K562 (cell line): ENCODE results near the gene FDX2. TPM values are rescaled to one million over a fixed set of nuclear protein-coding genes. Genes with fewer than 3 reads are reported as not detected.
A peak's percentile ranks its signal among the peaks of the same experiment; 100 is the strongest.

Source experiments
- C11orf30 ChIP-seq: fragments of 450-650 bp; IDR thresholded peaks from 2 replicates; pipeline ENCODE4 v1.6.1; 2016; ENCODE audit warnings: low read depth, mild to moderate bottlenecking
- CEBPG ChIP-seq, 3 experiments: fragments of 200-800 bp in 1 of 3; sonication (Bioruptor generic) in 1 of 3; sonication (generic) in 1 of 3; formaldehyde crosslinking in 1 of 3; IDR thresholded peaks in 2 of 3; conservative IDR thresholded peaks in 1 of 3; 2 replicates each; pipeline versions ENCODE4 v1.6.1 to v1.8.0; 2016 to 2022; ENCODE audit warnings: missing compliant biosample characterization in 2 of 3, missing genetic modification characterization in 2 of 3, mild to moderate bottlenecking in 1 of 3, missing genetic modification reagents in 1 of 3
- ETV6 ChIP-seq, 3 experiments: fragments of 150-350 bp in 1 of 3; sonication (generic) in 1 of 3; formaldehyde crosslinking in 1 of 3; IDR thresholded peaks; 2 replicates each; pipeline versions ENCODE4 v1.6.1 to v1.8.0; 2014 to 2022; ENCODE audit warnings: borderline replicate concordance in 2 of 3, low read depth in 2 of 3, antibody characterized with exemption in 1 of 3, low read length in 1 of 3, mild to moderate bottlenecking in 1 of 3, missing genetic modification reagents in 1 of 3
- FOXP1 ChIP-seq: sonication (generic); formaldehyde crosslinking; IDR thresholded peaks from 2 replicates; pipeline ENCODE4 v1.8.0; 2022; ENCODE audit warnings: mild to moderate bottlenecking, missing genetic modification reagents
- KDM5B ChIP-seq: fragments of 200-600 bp; sonication (generic); IDR thresholded peaks from 2 replicates; pipeline ENCODE4 v1.6.1; 2012; ENCODE audit warnings: low read depth, mild to moderate bottlenecking, moderate library complexity, low read length, control low read depth, inconsistent platforms; ENCODE audit not compliant: insufficient replicate concordance
- LARP7 ChIP-seq: fragments of 450-650 bp; IDR thresholded peaks from 2 replicates; pipeline ENCODE4 v1.6.1; 2016
- MIER1 ChIP-seq: fragments of 450-650 bp; IDR thresholded peaks from 2 replicates; pipeline ENCODE4 v1.6.1; 2016; ENCODE audit warnings: antibody characterized with exemption, mild to moderate bottlenecking, low read depth
- MYBL2 ChIP-seq, 2 experiments: fragments of 450-650 bp in 1 of 2; sonication (generic) in 1 of 2; formaldehyde crosslinking in 1 of 2; IDR thresholded peaks; 2 replicates each; pipeline versions ENCODE4 v1.6.1 to v1.8.1; 2017 to 2022; ENCODE audit warnings: borderline replicate concordance in 1 of 2, inconsistent platforms in 1 of 2, low read depth in 1 of 2, mild to moderate bottlenecking in 1 of 2, missing genetic modification reagents in 1 of 2, moderate library complexity in 1 of 2
- NRF1 ChIP-seq, 2 experiments: fragments of 450-650 bp; IDR thresholded peaks in 1 of 2; conservative IDR thresholded peaks in 1 of 2; 2 replicates each; pipeline ENCODE4 v1.6.1; 2014; ENCODE audit warnings: mild to moderate bottlenecking in 2 of 2
- NUFIP1 ChIP-seq: fragments of 450-650 bp; IDR thresholded peaks from 2 replicates; pipeline ENCODE4 v1.6.1; 2018; ENCODE audit not compliant: partially characterized antibody
- RAD51 ChIP-seq: fragments of 450-650 bp; IDR thresholded peaks from 2 replicates; pipeline ENCODE4 v1.7.1; 2016; ENCODE audit warnings: low read depth, mild to moderate bottlenecking, borderline replicate concordance
- RFX1 ChIP-seq: fragments of 450-650 bp; IDR thresholded peaks from 2 replicates; pipeline ENCODE4 v1.6.1; 2016; ENCODE audit warnings: mild to moderate bottlenecking, moderate library complexity
- SMARCE1 ChIP-seq: fragments of 450-650 bp; IDR thresholded peaks from 2 replicates; pipeline ENCODE4 v1.7.1; 2016; ENCODE audit warnings: mild to moderate bottlenecking
- STAT5A ChIP-seq: IDR thresholded peaks from 2 replicates; pipeline ENCODE4 v1.6.1; 2012; ENCODE audit warnings: low read length, inconsistent platforms, borderline replicate concordance
- TAF9B ChIP-seq: fragments of 450-650 bp; IDR thresholded peaks from 2 replicates; pipeline ENCODE4 v1.6.1; 2018; ENCODE audit warnings: mild to moderate bottlenecking; ENCODE audit not compliant: partially characterized antibody
- TBP ChIP-seq: optimal IDR thresholded peaks from 2 replicates; pipeline ENCODE3; 2011; ENCODE audit warnings: low read depth, low read length, improper control_type of control experiment
- TEAD2 ChIP-seq: fragments of 450-650 bp; IDR thresholded peaks from 2 replicates; pipeline ENCODE4 v1.6.1; 2016; ENCODE audit warnings: missing genetic modification characterization, control low read depth, missing compliant biosample characterization
- U2AF1 ChIP-seq: fragments of 200-400 bp; formaldehyde crosslinking; optimal IDR thresholded peaks from 2 replicates; pipeline ENCODE3; 2017; ENCODE audit warnings: mild to moderate bottlenecking, low read depth, low read length, moderate library complexity
- ZFX ChIP-seq: sonication (generic); formaldehyde crosslinking; IDR thresholded peaks from 2 replicates; pipeline ENCODE4 v1.8.0; 2022; ENCODE audit warnings: mild to moderate bottlenecking, missing genetic modification reagents, moderate library complexity
- ZNF324 ChIP-seq: fragments of 250-450 bp; sonication (Bioruptor Pico); IDR thresholded peaks from 2 replicates; pipeline ENCODE4 v1.4.0; 2020; ENCODE audit warnings: mild to moderate bottlenecking
- polyA plus RNA-seq, 8 experiments: library from polyadenylated mRNA; depleted of rRNA in 4 of 8; stranded (reverse) in 5 of 8; unstranded in 3 of 8; fragments of >200 nt; fragmentation: Nextera tagmentation in 2 of 8; fragmentation: Illumina TruSeq in 1 of 8; extraction: Ambion mirVana in 2 of 8; extraction: Trizol in 1 of 8; gene quantifications; 2 replicates each; pipeline versions ENCODE4 v1.2.1 to v1.2.3, GENCODE V29; 2011 to 2014; ENCODE audit warnings: inconsistent platforms in 1 of 8, missing spikeins in 1 of 8
- total RNA-seq, 7 experiments: library from RNA; depleted of rRNA in 6 of 7; stranded (reverse); fragments of >200 nt in 6 of 7; fragmentation: Illumina TruSeq in 2 of 7; extraction: Trizol in 2 of 7; gene quantifications; 2 replicates each; pipeline versions ENCODE4 v1.2.1 to v1.2.3, GENCODE V29; 2011 to 2021; ENCODE audit warnings: low replicate concordance in 1 of 7
- TF ChIP-seq, protein P1 (sequence below): sonication (generic); formaldehyde crosslinking; IDR thresholded peaks from 2 replicates; pipeline ENCODE4 v1.8.1; 2023; ENCODE audit warnings: mild to moderate bottlenecking, missing genetic modification reagents
- TF ChIP-seq, protein P2 (sequence below): fragments of 250-450 bp; sonication (Bioruptor Pico); IDR thresholded peaks from 2 replicates; pipeline ENCODE4 v1.8.0; 2021; ENCODE audit warnings: mild to moderate bottlenecking, moderate library complexity
- TF ChIP-seq, protein P3 (sequence below): fragments of 450-650 bp; formaldehyde crosslinking; IDR thresholded peaks from 2 replicates; pipeline ENCODE4 v1.4.0; 2022; ENCODE audit warnings: mild to moderate bottlenecking, moderate library complexity

Gene FDX2
- total and polyA plus RNA-seq, 9 of the 15 experiments (the other 6 are each of a cell fraction or from before 2014, with no cell fraction given): 2.5 to 49.8 (median 29.7) TPM

DNA sequence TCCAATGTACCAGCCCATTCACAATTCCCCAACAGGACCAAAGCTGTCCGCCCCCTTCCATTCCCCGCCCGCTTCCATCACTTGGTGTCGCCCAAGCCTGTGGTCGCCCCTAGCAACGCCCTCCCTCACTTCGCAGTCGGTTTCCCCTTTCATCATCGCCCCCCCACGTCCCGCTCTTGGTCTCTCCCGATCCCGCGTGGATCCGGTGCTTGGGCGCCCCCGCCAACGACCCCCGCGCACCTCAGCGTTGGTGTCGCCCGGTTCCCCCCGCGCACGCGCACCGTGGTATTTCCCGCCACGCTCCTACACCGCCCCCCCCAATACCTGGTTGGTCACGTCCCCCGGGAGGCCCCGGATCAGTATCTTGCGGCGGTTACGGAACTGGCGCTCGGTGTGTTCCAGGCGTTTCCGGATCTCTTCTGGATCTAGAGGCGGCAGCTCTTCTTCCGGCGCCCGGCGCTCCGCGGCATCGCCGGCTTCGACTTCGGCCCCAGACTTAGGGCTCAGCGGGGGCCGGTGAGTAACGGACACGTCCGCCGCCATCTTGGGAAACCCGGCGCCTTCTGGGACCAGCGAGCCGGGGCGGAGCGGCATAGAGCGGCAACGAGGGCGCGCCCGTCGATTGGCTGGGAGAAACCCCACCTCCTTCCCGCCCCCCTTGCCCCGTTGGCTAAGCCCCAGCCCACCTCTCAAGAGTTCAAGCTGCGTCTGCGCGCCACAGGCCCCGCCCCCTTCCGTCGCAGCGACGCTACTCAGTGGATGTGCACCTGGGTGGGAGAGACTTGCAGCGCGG, 17.3 kb upstream of the FDX2 start, which contains the start of gene RAVER1 (continued):
- TF ChIP-seq MIER1 (peak; percentile 61; the same call in 1 of the 2 replicates), U2AF1 (no peak), NRF1 (conservative IDR thresholded peaks at IDR 0.05 in 1 of 2, IDR thresholded peaks at IDR 0.05 in 1 of 2) (peak; percentile 93 to 94), TBP (peak; percentile 94), STAT5A (no peak), FOXP1 (CRISPR knock-in tag) (peak; percentile 52; the same call in 1 of the 2 replicates), RFX1 (peak; percentile 95), C11orf30 (peak; percentile 93), MYBL2 (IDR thresholded peaks at IDR 0.05; ENCODE audit: low read depth) (no peak), MYBL2 (CRISPR knock-in tag; IDR thresholded peaks at IDR 0.05; ENCODE audit: borderline replicate concordance) (no peak), CEBPG (CRISPR knock-in tag; IDR thresholded peaks at IDR 0.05) (no peak; the same call in 1 of the 2 replicates), CEBPG (tag; conservative IDR thresholded peaks at IDR 0.05 in 1 of 2, IDR thresholded peaks at IDR 0.05 in 1 of 2) (no peak), ZFX (CRISPR knock-in tag) (peak; percentile 84), LARP7 (0 out of 2 replicates have a peak, but pooled peaks have one; percentile 10), KDM5B (peak; percentile 73), TAF9B (peak; percentile 96), RAD51 (no peak; the same call in 1 of the 2 replicates), ZNF324 (CRISPR knock-in tag) (no peak), NUFIP1 (peak; percentile 78), SMARCE1 (peak; percentile 45; the same call in 1 of the 2 replicates), ETV6 (IDR thresholded peaks at IDR 0.05; ENCODE audit: borderline replicate concordance in 1 of 2, low read depth in 2 of 2, low read length in 1 of 2) (no peak), ETV6 (CRISPR knock-in tag; IDR thresholded peaks at IDR 0.05; ENCODE audit: borderline replicate concordance) (no peak), TEAD2 (no peak)
- TF ChIP-seq, protein P1, sequence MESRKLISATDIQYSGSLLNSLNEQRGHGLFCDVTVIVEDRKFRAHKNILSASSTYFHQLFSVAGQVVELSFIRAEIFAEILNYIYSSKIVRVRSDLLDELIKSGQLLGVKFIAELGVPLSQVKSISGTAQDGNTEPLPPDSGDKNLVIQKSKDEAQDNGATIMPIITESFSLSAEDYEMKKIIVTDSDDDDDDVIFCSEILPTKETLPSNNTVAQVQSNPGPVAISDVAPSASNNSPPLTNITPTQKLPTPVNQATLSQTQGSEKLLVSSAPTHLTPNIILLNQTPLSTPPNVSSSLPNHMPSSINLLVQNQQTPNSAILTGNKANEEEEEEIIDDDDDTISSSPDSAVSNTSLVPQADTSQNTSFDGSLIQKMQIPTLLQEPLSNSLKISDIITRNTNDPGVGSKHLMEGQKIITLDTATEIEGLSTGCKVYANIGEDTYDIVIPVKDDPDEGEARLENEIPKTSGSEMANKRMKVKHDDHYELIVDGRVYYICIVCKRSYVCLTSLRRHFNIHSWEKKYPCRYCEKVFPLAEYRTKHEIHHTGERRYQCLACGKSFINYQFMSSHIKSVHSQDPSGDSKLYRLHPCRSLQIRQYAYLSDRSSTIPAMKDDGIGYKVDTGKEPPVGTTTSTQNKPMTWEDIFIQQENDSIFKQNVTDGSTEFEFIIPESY (CRISPR knock-in tag): peak; percentile 82
- TF ChIP-seq, protein P2, sequence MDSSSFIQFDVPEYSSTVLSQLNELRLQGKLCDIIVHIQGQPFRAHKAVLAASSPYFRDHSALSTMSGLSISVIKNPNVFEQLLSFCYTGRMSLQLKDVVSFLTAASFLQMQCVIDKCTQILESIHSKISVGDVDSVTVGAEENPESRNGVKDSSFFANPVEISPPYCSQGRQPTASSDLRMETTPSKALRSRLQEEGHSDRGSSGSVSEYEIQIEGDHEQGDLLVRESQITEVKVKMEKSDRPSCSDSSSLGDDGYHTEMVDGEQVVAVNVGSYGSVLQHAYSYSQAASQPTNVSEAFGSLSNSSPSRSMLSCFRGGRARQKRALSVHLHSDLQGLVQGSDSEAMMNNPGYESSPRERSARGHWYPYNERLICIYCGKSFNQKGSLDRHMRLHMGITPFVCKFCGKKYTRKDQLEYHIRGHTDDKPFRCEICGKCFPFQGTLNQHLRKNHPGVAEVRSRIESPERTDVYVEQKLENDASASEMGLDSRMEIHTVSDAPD (CRISPR knock-in tag): no peak
- TF ChIP-seq, protein P3, sequence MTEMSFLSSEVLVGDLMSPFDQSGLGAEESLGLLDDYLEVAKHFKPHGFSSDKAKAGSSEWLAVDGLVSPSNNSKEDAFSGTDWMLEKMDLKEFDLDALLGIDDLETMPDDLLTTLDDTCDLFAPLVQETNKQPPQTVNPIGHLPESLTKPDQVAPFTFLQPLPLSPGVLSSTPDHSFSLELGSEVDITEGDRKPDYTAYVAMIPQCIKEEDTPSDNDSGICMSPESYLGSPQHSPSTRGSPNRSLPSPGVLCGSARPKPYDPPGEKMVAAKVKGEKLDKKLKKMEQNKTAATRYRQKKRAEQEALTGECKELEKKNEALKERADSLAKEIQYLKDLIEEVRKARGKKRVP (CRISPR knock-in tag): peak; percentile 46; the same call in 1 of the 2 replicates
